Activated naive CD4-positive, alpha-beta T cell treated with anti-CD3 and anti-CD28 coated beads, Interleukin-2, amount 10 ng/mL, durations not matched to agents 7 days and 5 days (primary cell): ENCODE measurements around the gene RAB40C.

Experiments
- CTCF ChIA-PET: fragments of 350-600 bp; sonication (Branson Sonifier 250); formaldehyde crosslinking; loops from one replicate; lab custom pipeline; 2021; ENCODE audit warnings: antibody characterized with exemption; lab: Charles Lee
- DNase-seq: peaks from one replicate; pipeline ENCODE4 v3.0.0-alpha.2; 2020
- H3K27ac Mint-ChIP-seq: one replicate; pipeline ENCODE4 v1.8.0; 2021; ENCODE audit warnings: mild to moderate bottlenecking, moderate library complexity, mixed read lengths
- H3K27me3 Mint-ChIP-seq: one replicate; pipeline ENCODE4 v1.8.0; 2021; ENCODE audit warnings: mild to moderate bottlenecking, mixed read lengths
- H3K36me3 Mint-ChIP-seq: one replicate; pipeline ENCODE4 v1.8.0; 2021; ENCODE audit warnings: mixed read lengths
- H3K4me1 Mint-ChIP-seq: one replicate; pipeline ENCODE4 v1.8.0; 2021; ENCODE audit warnings: mixed read lengths
- H3K4me3 Mint-ChIP-seq: one replicate; pipeline ENCODE4 v1.8.0; 2021; ENCODE audit warnings: mild to moderate bottlenecking, moderate library complexity, mixed read lengths
- H3K9me3 Mint-ChIP-seq: one replicate; pipeline ENCODE4 v1.8.0; 2021; ENCODE audit warnings: mixed read lengths

Gene RAB40C

GRCh38 chr16:576197-576822 lies 13.6 kb upstream of the RAB40C start:
- Mint-ChIP-seq H3K36me3 (no peaks in the 10 kb centered on the region), H3K27ac (no peak overlapping the region), H3K4me1 (peaks cover 14% of the 10 kb centered on the region), H3K9me3 (no peaks in the 10 kb centered on the region), H3K4me3 (no peak overlapping the region), H3K27me3 (no peaks in the 10 kb centered on the region)
- DNase-seq = no peak
- CTCF ChIA-PET = interaction anchor here (1.4 to 1.7 kb wide), 2 partner anchors 10 kb away, joined by 3 read pairs; partner anchors contain the start of gene NHLRC4

- Mint-ChIP-seq H3K27me3 (no peaks in the 10 kb centered on the region), H3K9me3 (no peaks in the 10 kb centered on the region), H3K4me3 (no peak overlapping the region), H3K36me3 (no peaks in the 10 kb centered on the region), H3K4me1 (peaks cover 9% of the 10 kb centered on the region), H3K27ac (no peak overlapping the region)
- CTCF ChIA-PET = interaction anchor here (1.4 to 1.7 kb wide), 2 partner anchors 9 to 11 kb away, joined by 3 read pairs; partner anchors contain the start of gene NHLRC4
- DNase-seq = no peak
Measured at GRCh38 chr16:576823-577201, 13.1 kb upstream of the RAB40C start.

GRCh38 chr16:577796-578195 lies 12.1 kb upstream of the RAB40C start:
- no peak overlapping the region for H3K4me3 Mint-ChIP-seq
- peaks cover 7% of the 10 kb centered on the region for H3K4me1 Mint-ChIP-seq
- CTCF ChIA-PET = interaction anchor here (1.7 kb wide), 1 partner anchor 12 kb away, joined by 3 read pairs; the partner anchor contains the start of gene NHLRC4
- DNase-seq = no peak
- no peak overlapping the region for H3K27ac Mint-ChIP-seq
- no peaks in the 10 kb centered on the region for H3K36me3 Mint-ChIP-seq
- H3K9me3 Mint-ChIP-seq = no peaks in the 10 kb centered on the region
- no peaks in the 10 kb centered on the region for H3K27me3 Mint-ChIP-seq

- Mint-ChIP-seq H3K9me3 (no peaks in the 10 kb centered on the region), H3K4me3 (no peak overlapping the region), H3K27ac (no peak overlapping the region), H3K4me1 (peaks cover 7% of the 10 kb centered on the region), H3K27me3 (no peaks in the 10 kb centered on the region), H3K36me3 (no peaks in the 10 kb centered on the region)
- CTCF ChIA-PET = interaction anchor here (1.0 kb wide), 3 partner anchors 12 to 22 kb away, joined by 3 to 4 read pairs (median 4); partner anchors contain the start of gene RAB40C
- no peak for DNase-seq
Measured at GRCh38 chr16:578232-578869, 11.5 kb upstream of the RAB40C start.

GRCh38 chr16:578870-579405 lies 10.9 kb upstream of the RAB40C start:
- Mint-ChIP-seq H3K9me3 (no peaks in the 10 kb centered on the region), H3K4me1 (peaks cover 7% of the 10 kb centered on the region), H3K27ac (no peak overlapping the region), H3K4me3 (no peak overlapping the region), H3K27me3 (no peaks in the 10 kb centered on the region), H3K36me3 (no peaks in the 10 kb centered on the region)
- CTCF ChIA-PET = interaction anchor here (0.6 to 1.0 kb wide), 4 partner anchors 11 to 74 kb away, joined by 3 to 4 read pairs (median 4); partner anchors contain the start of gene RAB40C
- DNase-seq = peak; percentile 79

- H3K36me3 Mint-ChIP-seq = no peaks in the 10 kb centered on the region
Measured at GRCh38 chr16:580141-580945, 9.5 kb upstream of the RAB40C start.

GRCh38 chr16:580946-581498 lies 8.8 kb upstream of the RAB40C start:
- CTCF ChIA-PET = interaction anchor here (0.6 kb wide), 1 partner anchor 543 kb away, joined by 3 read pairs; no protein-coding TSS in a partner anchor
- Mint-ChIP-seq H3K4me3 (no peak overlapping the region), H3K4me1 (peaks cover 7% of the 10 kb centered on the region), H3K27ac (no peak overlapping the region), H3K9me3 (no peaks in the 10 kb centered on the region), H3K27me3 (peaks cover 4% of the 10 kb centered on the region), H3K36me3 (no peaks in the 10 kb centered on the region)
- no peak for DNase-seq

More at GRCh38 chr16:580141-580945, 9.5 kb upstream of the RAB40C start:
- CTCF ChIA-PET = interaction anchor here (0.6 kb wide), 1 partner anchor 542 kb away, joined by 3 read pairs; no protein-coding TSS in a partner anchor
- Mint-ChIP-seq H3K27ac (no peak overlapping the region), H3K4me3 (no peak overlapping the region), H3K4me1 (peaks cover 7% of the 10 kb centered on the region), H3K9me3 (no peaks in the 10 kb centered on the region), H3K27me3 (peaks cover 2% of the 10 kb centered on the region)
- no peak for DNase-seq

GRCh38 chr16:582218-582613 lies 7.7 kb upstream of the RAB40C start:
- no peak for DNase-seq
- H3K4me1 Mint-ChIP-seq = peaks cover 7% of the 10 kb centered on the region
- no peaks in the 10 kb centered on the region for H3K36me3 Mint-ChIP-seq
- CTCF ChIA-PET = no interaction called here
- no peak overlapping the region for H3K27ac Mint-ChIP-seq
- H3K4me3 Mint-ChIP-seq = no peak overlapping the region
- peaks cover 4% of the 10 kb centered on the region for H3K27me3 Mint-ChIP-seq
- H3K9me3 Mint-ChIP-seq = no peaks in the 10 kb centered on the region

- peaks cover 10% of the 10 kb centered on the region for H3K4me1 Mint-ChIP-seq
- peaks cover 4% of the 10 kb centered on the region for H3K27me3 Mint-ChIP-seq
- peaks cover 2% of the 10 kb centered on the region for H3K36me3 Mint-ChIP-seq
- no peak overlapping the region for H3K27ac Mint-ChIP-seq
- no peaks in the 10 kb centered on the region for H3K9me3 Mint-ChIP-seq
- CTCF ChIA-PET = no interaction called here
- DNase-seq = no peak
- no peak overlapping the region for H3K4me3 Mint-ChIP-seq
Measured at GRCh38 chr16:582614-583331, 7.1 kb upstream of the RAB40C start.

- Mint-ChIP-seq H3K27ac (no peak overlapping the region), H3K9me3 (no peaks in the 10 kb centered on the region), H3K4me3 (no peak overlapping the region), H3K27me3 (peaks cover 4% of the 10 kb centered on the region), H3K4me1 (peaks cover 14% of the 10 kb centered on the region), H3K36me3 (peaks cover 2% of the 10 kb centered on the region)
- CTCF ChIA-PET = no interaction called here
- no peak for DNase-seq
Measured at GRCh38 chr16:583470-583814, 6.4 kb upstream of the RAB40C start.

- Mint-ChIP-seq H3K27me3 (peaks cover 4% of the 10 kb centered on the region), H3K4me3 (no peak overlapping the region), H3K4me1 (peaks cover 13% of the 10 kb centered on the region), H3K9me3 (no peaks in the 10 kb centered on the region), H3K27ac (no peak overlapping the region), H3K36me3 (peaks cover 2% of the 10 kb centered on the region)
- CTCF ChIA-PET = no interaction called here
- DNase-seq = no peak
Measured at GRCh38 chr16:583815-584591, 5.9 kb upstream of the RAB40C start.

- Mint-ChIP-seq H3K36me3 (peaks cover 2% of the 10 kb centered on the region), H3K27me3 (peaks cover 4% of the 10 kb centered on the region), H3K4me3 (no peak overlapping the region), H3K9me3 (no peaks in the 10 kb centered on the region), H3K4me1 (peaks cover 10% of the 10 kb centered on the region), H3K27ac (no peak overlapping the region)
- CTCF ChIA-PET = interaction anchor here (1.3 kb wide), 1 partner anchor 8 kb away, joined by 3 read pairs; no protein-coding TSS in a partner anchor
- no peak for DNase-seq
Measured at GRCh38 chr16:585351-585750, 4.5 kb upstream of the RAB40C start.
